AG09319 (cell line): ENCODE results near the gene CORO2A.

ENCODE experiments used
- DNase-seq: peaks from one replicate; pipeline ENCODE4 v3.0.0-alpha.2; 2010; ENCODE audit warnings: low read depth; ENCODE audit errors: extremely low read depth
- CTCF ChIP-seq: IDR thresholded peaks from 2 replicates; pipeline ENCODE4 v1.5.1; 2011; ENCODE audit warnings: low read depth, mild to moderate bottlenecking, inconsistent platforms, low read length, moderate library complexity

CORO2A gene

GRCh38 chr9:98108531-98109031, 83.9 kb downstream of the CORO2A start:
- DNase-seq, result no peak
- TF ChIP-seq CTCF, result no peak

- no peak for DNase-seq
- TF ChIP-seq CTCF, result no peak
These were observed 84.5 kb downstream of the CORO2A start for GRCh38 chr9:98107926-98108325.

- no peak for TF ChIP-seq CTCF
- no peak for DNase-seq
These were observed 87.4 kb downstream of the CORO2A start for GRCh38 chr9:98105006-98105405.

- DNase-seq, result no peak
These were observed 88.0 kb downstream of the CORO2A start for GRCh38 chr9:98104445-98104881.

GRCh38 chr9:98101868-98102273, 90.6 kb downstream of the CORO2A start:
- no peak for DNase-seq
- TF ChIP-seq CTCF, result no peak

More at GRCh38 chr9:98104445-98104881, 88.0 kb downstream of the CORO2A start:
- no peak for TF ChIP-seq CTCF

GRCh38 chr9:98101416-98101815, 91.0 kb downstream of the CORO2A start:
- no peak for DNase-seq
- no peak for TF ChIP-seq CTCF

- TF ChIP-seq CTCF, result no peak
- no peak for DNase-seq
These were observed 92.0 kb downstream of the CORO2A start for GRCh38 chr9:98100456-98100855.
